GM19240 (cell line): ENCODE measurements around the gene SPOCD1.

ENCODE experiments used
- DNase-seq: peaks from one replicate; pipeline ENCODE4 v3.0.0; 2011; ENCODE audit warnings: low spot score; ENCODE audit not compliant: insufficient read length

SPOCD1 gene

GRCh38 chr1:31788138-31788824, 27.5 kb downstream of the SPOCD1 start:
- DNase-seq, result peak; percentile 92

DNA sequence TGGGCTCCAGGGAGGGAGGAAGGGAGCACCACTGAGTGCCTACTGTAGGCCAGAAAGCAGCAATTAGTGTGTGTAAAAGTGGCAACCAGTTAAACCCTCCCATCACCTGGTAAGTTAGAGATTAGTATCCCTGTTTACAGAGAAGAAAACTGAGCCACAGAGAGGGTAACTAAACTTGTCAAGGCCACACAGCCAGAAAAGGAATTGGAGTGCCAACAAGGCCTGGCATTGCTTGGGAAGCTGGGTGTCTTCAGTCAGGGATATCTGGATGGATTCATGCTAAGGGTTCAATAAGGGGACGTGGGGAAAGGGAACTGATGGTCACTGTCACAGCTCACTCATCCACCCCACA, 28.1 kb downstream of the SPOCD1 start:
- no peak for DNase-seq

DNA sequence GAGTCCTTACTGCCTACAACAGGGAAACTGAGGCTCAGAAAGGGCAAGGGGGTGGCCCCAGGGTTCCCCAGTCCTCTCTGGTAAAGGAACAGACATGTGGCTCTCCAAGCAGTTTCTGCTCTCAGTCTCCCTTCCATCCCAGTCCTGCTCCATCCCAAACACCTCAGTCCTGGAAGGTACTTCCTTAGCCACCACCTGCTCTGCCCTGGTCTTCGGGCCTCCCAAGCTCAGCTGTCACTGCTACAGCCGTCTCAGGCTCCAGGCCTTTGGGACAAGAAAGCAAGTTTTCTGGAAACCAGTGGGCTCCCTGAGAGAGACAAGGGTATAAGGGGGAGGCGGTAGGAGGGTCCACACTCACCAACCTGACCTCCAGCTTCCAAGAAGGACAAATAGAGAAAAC, 28.6 kb downstream of the SPOCD1 start:
- no peak for DNase-seq

GRCh38 chr1:31786366-31787060, 29.3 kb downstream of the SPOCD1 start:
- no peak for DNase-seq

DNA sequence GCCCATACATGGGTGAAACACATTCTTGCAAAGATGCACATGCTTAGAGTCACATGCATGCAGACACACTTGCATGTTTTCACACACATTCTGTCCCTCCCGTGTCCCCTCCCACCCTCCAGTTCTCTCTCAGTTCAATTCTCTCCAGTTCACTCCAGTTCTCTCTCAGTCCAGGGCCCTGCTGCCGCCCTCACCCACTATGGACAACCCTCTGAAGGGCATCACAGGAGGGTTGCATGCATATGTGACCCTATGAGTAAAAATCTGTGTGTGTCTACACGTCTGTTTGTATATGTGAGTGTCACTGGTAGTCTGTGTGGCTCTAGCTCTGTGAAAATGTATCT, 29.9 kb downstream of the SPOCD1 start:
- DNase-seq, result no peak

DNA sequence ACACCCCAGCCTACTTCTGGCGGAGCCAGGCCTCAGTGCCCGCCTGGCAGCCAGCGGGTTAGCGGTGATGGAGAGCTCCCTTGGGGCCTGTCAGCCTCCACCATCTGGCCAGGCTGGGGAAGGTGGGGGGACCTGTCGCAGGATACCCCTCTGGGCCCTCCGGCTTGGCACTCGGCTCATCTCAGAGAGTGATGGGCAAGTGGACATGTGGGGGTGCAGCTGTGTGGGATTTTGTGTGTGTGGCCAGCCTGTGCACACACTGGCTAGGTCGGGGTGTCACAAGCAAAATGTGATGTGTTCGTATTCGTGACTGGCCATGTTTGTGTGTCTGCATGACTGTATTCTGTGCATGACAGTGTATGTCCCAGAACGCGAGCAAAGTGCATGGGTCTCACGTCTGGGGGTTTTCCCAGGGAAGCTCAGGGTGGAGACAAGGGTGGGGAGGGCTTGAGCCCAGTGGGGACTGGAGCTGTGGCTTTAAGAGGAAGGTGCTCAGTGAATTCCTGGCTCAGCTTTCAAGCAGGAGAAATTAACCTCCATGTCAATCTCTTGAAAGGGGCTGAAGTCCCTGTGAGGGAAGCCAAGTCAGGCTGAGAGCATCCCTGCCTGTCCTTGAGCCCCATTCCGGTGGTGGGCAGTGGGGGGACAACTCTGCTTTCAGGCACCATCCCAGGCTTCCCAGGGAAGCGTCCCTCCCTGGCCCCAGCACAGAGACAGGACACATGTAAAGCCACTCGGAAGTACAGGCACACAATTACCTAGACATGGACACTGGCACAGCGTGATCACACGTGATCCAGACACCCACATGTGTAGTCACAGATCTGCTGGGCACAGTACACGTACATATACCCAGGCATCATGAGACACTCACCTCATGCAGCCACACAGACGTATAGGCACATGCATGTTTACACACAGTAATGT, 30.5 kb downstream of the SPOCD1 start:
- DNase-seq, result no peak

DNA sequence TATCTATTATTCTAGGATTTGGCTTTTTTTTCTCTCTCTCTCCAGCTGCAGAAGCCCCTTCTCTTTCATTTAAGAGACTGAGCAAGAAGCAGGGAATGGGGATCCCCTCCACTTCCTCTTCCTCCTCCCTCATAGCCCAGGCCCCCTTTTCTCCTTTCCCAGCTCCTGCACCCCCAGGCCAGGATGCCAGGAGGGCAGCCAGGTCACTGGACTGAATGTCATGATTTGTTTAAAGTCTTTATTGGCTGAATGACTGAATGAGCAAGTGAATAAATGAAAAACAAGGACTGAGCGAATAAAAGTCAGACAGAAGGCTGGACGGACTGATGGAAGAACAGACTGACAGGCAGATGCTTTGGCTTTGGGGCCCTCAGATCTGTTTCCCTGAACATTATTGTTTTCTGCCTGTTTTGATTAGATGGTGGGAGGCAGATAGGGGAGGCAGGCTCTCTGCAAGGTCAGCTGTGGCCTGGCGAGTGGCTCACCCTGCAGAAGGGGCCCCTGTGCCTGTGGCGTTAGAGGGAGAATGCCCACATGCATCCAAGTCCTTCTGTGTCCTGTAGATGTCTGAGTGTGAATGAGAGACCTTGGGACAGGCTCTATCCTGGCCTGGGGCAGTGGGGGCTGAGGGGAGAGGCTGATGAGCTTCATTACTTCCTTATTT, 31.3 kb downstream of the SPOCD1 start:
- DNase-seq, result no peak

DNA sequence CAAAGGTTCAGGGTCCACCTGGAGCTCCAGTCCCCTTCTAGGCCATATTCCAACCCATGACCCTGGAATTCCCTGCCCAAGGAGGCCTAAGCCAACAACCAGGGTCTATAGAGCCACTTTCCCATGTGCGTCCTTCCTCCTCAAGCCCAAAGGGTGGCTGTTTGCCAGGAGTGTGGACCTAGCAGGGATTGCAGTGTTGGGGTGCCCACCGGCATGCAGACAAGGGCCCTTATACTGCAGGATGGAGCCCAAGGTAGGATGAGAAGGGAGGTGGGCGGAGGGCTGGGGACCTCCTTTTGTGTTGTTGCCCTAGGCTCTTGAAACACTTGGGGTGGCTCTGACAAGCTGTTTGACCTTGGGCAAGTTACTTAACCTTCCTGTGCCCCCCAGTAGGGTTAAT, 32.0 kb downstream of the SPOCD1 start:
- no peak for DNase-seq

- no peak for DNase-seq
Observed at GRCh38 chr1:31782421-31783410, 33.1 kb downstream of the SPOCD1 start.

- no peak for DNase-seq
Observed at GRCh38 chr1:31781756-31782371, 34.0 kb downstream of the SPOCD1 start.

DNA sequence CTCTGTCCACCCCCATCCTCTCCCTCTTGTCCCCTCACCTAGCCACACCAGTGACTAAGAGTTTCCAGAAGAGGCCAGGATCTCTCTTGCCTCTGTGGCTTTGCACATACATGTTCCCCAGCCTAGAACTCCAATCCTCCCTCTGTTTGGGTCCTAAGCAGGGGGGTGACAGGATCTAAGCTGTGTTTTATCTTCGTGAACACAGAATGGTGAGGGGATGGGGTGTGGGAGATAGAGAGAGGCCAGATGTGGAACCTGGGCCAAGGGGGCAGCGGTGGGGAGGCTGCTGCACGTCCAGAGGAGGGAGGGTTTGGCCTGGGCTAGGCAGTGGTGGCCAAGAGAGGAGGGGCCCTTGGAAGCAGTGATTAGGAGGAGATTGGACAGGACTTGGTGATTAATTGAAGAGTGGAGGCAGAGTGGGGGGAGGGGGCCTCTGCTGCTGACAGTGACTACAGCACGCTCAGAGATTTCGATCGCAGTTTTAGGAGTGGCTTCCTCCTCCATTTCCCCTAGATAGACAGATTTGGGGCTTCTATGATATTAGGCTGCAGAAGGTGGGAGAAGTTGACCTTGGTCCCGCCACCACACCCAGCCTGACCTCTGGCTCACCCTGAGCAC, 34.6 kb downstream of the SPOCD1 start:
- no peak for DNase-seq

DNA sequence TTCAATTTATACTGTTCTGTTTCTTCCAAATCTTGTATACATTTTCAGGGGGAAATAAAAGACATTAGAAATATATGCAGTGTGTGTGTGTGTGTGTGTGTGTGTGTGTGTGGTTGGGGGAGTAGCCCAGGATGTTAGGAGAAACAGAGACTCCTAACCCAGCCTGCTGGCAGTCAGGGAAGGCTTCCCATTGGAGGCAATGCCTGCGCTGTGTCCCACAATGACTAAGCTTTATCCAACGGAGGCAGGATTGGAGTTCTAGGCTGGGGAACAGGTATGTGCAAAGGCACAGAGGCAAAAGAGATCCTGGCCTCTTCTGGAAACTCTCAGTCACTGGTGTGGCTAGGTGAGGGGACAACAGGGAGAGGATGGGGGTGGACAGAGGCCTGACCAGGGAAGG, 35.2 kb downstream of the SPOCD1 start:
- DNase-seq, result no peak

- no peak for DNase-seq
Observed at GRCh38 chr1:31779687-31780086, 36.1 kb downstream of the SPOCD1 start.

GRCh38 chr1:31778763-31779488, 36.9 kb downstream of the SPOCD1 start:
- DNase-seq, result no peak

- no peak for DNase-seq
Observed at GRCh38 chr1:31776516-31776915, 39.3 kb downstream of the SPOCD1 start.

DNA sequence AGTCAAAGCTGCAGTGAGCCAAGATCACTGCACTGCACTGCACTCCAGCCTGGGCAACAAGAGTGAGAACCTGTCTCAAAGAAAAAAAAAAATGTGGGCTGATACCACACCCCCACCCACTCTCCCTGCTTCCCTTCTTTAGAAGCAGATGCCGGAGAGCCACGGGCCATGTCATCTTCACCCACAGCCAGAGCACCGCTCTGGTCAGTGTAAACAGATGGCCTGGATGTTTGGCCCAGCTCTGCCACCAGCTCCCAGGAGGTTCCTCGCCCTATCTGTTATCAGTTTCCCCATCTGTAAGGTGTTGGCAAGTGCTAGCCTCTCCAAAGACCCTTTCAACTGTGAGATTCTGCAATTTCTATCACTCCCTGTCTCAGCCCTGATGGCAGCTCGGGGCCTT, 39.8 kb downstream of the SPOCD1 start:
- DNase-seq, result no peak

- no peak for DNase-seq
Observed at GRCh38 chr1:31775210-31775999, 40.4 kb downstream of the SPOCD1 start.

GRCh38 chr1:31774495-31774894, 41.3 kb downstream of the SPOCD1 start:
- DNase-seq, result no peak
